Stimulated activated memory B cell treated with anti-CD40 and anti-IgM and Interleukin-4, amounts not matched to agents 10 μg/mL and 1 μg/mL and 100 μg/mL, for 72 hours (primary cell): ENCODE measurements around the gene MTIF2.
"Not testable (repeated sequence)": the region's sequence is repeated elsewhere in the genome, so short reads cannot be mapped to it uniquely, and the experiment has no call there.

Source experiments
- ATAC-seq: fragments of 150-1000 bp; cut with Tn5 transposase; 2 replicates; pipeline ENCODE4 v1.10.0; 2021
- H3K27ac Mint-ChIP-seq: one replicate; pipeline ENCODE4 v1.8.0; 2022; ENCODE audit warnings: mild to moderate bottlenecking, mixed read lengths
- H3K27me3 Mint-ChIP-seq: one replicate; pipeline ENCODE4 v1.8.0; 2022; ENCODE audit warnings: mixed read lengths
- H3K36me3 Mint-ChIP-seq: one replicate; pipeline ENCODE4 v1.8.0; 2022; ENCODE audit warnings: mixed read lengths
- H3K4me1 Mint-ChIP-seq: one replicate; pipeline ENCODE4 v1.8.0; 2022; ENCODE audit warnings: mixed read lengths
- H3K4me3 Mint-ChIP-seq: one replicate; pipeline ENCODE4 v1.8.0; 2022; ENCODE audit warnings: mild to moderate bottlenecking, moderate library complexity, mixed read lengths
- H3K9me3 Mint-ChIP-seq: one replicate; pipeline ENCODE4 v1.8.0; 2022; ENCODE audit warnings: mixed read lengths

The MTIF2 gene

GRCh38 chr2:55269645-55269990 is 587 bp upstream of the MTIF2 start:
- H3K9me3 Mint-ChIP-seq = no peaks in the 10 kb centered on the region
- peaks cover 20% of the 10 kb centered on the region for H3K4me1 Mint-ChIP-seq
- peak overlapping the region; percentile 88 for H3K4me3 Mint-ChIP-seq
- H3K27me3 Mint-ChIP-seq = no peaks in the 10 kb centered on the region
- H3K36me3 Mint-ChIP-seq = peaks cover 2% of the 10 kb centered on the region
- H3K27ac Mint-ChIP-seq = peak overlapping the region; percentile 96
- no peak for ATAC-seq

GRCh38 chr2:55268288-55268906 is 634 bp downstream of the MTIF2 start:
- H3K4me1 Mint-ChIP-seq = peaks cover 20% of the 10 kb centered on the region
- peak overlapping the region; percentile 88 for H3K4me3 Mint-ChIP-seq
- no peak for ATAC-seq
- H3K36me3 Mint-ChIP-seq = peaks cover 9% of the 10 kb centered on the region
- H3K27me3 Mint-ChIP-seq = no peaks in the 10 kb centered on the region
- no peaks in the 10 kb centered on the region for H3K9me3 Mint-ChIP-seq
- peak overlapping the region; percentile 96 for H3K27ac Mint-ChIP-seq

GRCh38 chr2:55259586-55259985 is 9.4 kb downstream of the MTIF2 start:
- H3K9me3 Mint-ChIP-seq, H3K27ac Mint-ChIP-seq, H3K4me1 Mint-ChIP-seq, H3K4me3 Mint-ChIP-seq, ATAC-seq, H3K27me3 Mint-ChIP-seq: not testable (repeated sequence)
- H3K36me3 Mint-ChIP-seq = peaks cover 32% of the 10 kb centered on the region

GRCh38 chr2:55252832-55253231 is 16.2 kb downstream of the MTIF2 start:
- no peak overlapping the region for H3K27ac Mint-ChIP-seq
- H3K4me1 Mint-ChIP-seq = no peaks in the 10 kb centered on the region
- no peaks in the 10 kb centered on the region for H3K9me3 Mint-ChIP-seq
- no peaks in the 10 kb centered on the region for H3K27me3 Mint-ChIP-seq
- H3K36me3 Mint-ChIP-seq = peaks cover 30% of the 10 kb centered on the region
- H3K4me3 Mint-ChIP-seq = no peak overlapping the region
- ATAC-seq = no peak

- no peaks in the 10 kb centered on the region for H3K4me1 Mint-ChIP-seq
- no peak overlapping the region for H3K27ac Mint-ChIP-seq
- no peak overlapping the region for H3K4me3 Mint-ChIP-seq
- H3K9me3 Mint-ChIP-seq = no peaks in the 10 kb centered on the region
- peaks cover 54% of the 10 kb centered on the region for H3K36me3 Mint-ChIP-seq
- ATAC-seq = no peak
- no peaks in the 10 kb centered on the region for H3K27me3 Mint-ChIP-seq
Measured at GRCh38 chr2:55247025-55247424, 22.0 kb downstream of the MTIF2 start.

- H3K9me3 Mint-ChIP-seq = no peaks in the 10 kb centered on the region
- H3K4me3 Mint-ChIP-seq = no peak overlapping the region
- no peak overlapping the region for H3K27ac Mint-ChIP-seq
Measured at GRCh38 chr2:55245411-55245810, 23.6 kb downstream of the MTIF2 start.

GRCh38 chr2:55242617-55243016 is 26.4 kb downstream of the MTIF2 start:
- ATAC-seq = no peak
- H3K36me3 Mint-ChIP-seq = peaks cover 53% of the 10 kb centered on the region
- H3K27ac Mint-ChIP-seq = no peak overlapping the region
- no peaks in the 10 kb centered on the region for H3K4me1 Mint-ChIP-seq
- no peak overlapping the region for H3K4me3 Mint-ChIP-seq
- H3K9me3 Mint-ChIP-seq = no peaks in the 10 kb centered on the region
- H3K27me3 Mint-ChIP-seq = no peaks in the 10 kb centered on the region

More at GRCh38 chr2:55245411-55245810, 23.6 kb downstream of the MTIF2 start:
- peaks cover 56% of the 10 kb centered on the region for H3K36me3 Mint-ChIP-seq
- no peak for ATAC-seq
- H3K4me1 Mint-ChIP-seq = no peaks in the 10 kb centered on the region
- H3K27me3 Mint-ChIP-seq = no peaks in the 10 kb centered on the region

- not testable (repeated sequence) for ATAC-seq, H3K9me3 Mint-ChIP-seq, H3K27ac Mint-ChIP-seq, H3K4me1 Mint-ChIP-seq, H3K4me3 Mint-ChIP-seq, H3K27me3 Mint-ChIP-seq
- peaks cover 45% of the 10 kb centered on the region for H3K36me3 Mint-ChIP-seq
Measured at GRCh38 chr2:55241582-55241981, 27.4 kb downstream of the MTIF2 start.

- H3K36me3 Mint-ChIP-seq = peaks cover 36% of the 10 kb centered on the region
Measured at GRCh38 chr2:55239656-55240222, 29.3 kb downstream of the MTIF2 start.

GRCh38 chr2:55236992-55237543 is 32.0 kb downstream of the MTIF2 start:
- no peak overlapping the region for H3K27ac Mint-ChIP-seq
- no peak for ATAC-seq
- no peak overlapping the region for H3K4me3 Mint-ChIP-seq
- H3K36me3 Mint-ChIP-seq = peaks cover 42% of the 10 kb centered on the region
- no peaks in the 10 kb centered on the region for H3K27me3 Mint-ChIP-seq
- peaks cover 24% of the 10 kb centered on the region for H3K4me1 Mint-ChIP-seq
- no peaks in the 10 kb centered on the region for H3K9me3 Mint-ChIP-seq

More at GRCh38 chr2:55239656-55240222, 29.3 kb downstream of the MTIF2 start:
- ATAC-seq = no peak
- Mint-ChIP-seq H3K9me3 (no peaks in the 10 kb centered on the region), H3K4me3 (no peak overlapping the region), H3K27me3 (no peaks in the 10 kb centered on the region), H3K4me1 (peaks cover 8% of the 10 kb centered on the region), H3K27ac (no peak overlapping the region)

GRCh38 chr2:55235724-55236538 is 33.1 kb downstream of the MTIF2 start:
- no peak overlapping the region for H3K4me3 Mint-ChIP-seq
- H3K27ac Mint-ChIP-seq = no peak overlapping the region
- no peak for ATAC-seq

GRCh38 chr2:55233658-55233940 is 35.4 kb downstream of the MTIF2 start:
- peaks cover 28% of the 10 kb centered on the region for H3K36me3 Mint-ChIP-seq
- H3K27ac Mint-ChIP-seq = peak overlapping the region; percentile 97
- no peaks in the 10 kb centered on the region for H3K9me3 Mint-ChIP-seq

More at GRCh38 chr2:55235724-55236538, 33.1 kb downstream of the MTIF2 start:
- Mint-ChIP-seq H3K9me3 (no peaks in the 10 kb centered on the region), H3K36me3 (peaks cover 36% of the 10 kb centered on the region), H3K27me3 (no peaks in the 10 kb centered on the region), H3K4me1 (peaks cover 34% of the 10 kb centered on the region)

GRCh38 chr2:55232863-55233657 is 36.0 kb downstream of the MTIF2 start:
- Mint-ChIP-seq H3K4me1 (peaks cover 46% of the 10 kb centered on the region), H3K27me3 (no peaks in the 10 kb centered on the region), H3K36me3 (peaks cover 26% of the 10 kb centered on the region), H3K9me3 (no peaks in the 10 kb centered on the region), H3K4me3 (peak overlapping the region; percentile 100), H3K27ac (peak overlapping the region; percentile 97)
- ATAC-seq = peak; percentile 58

More at GRCh38 chr2:55233658-55233940, 35.4 kb downstream of the MTIF2 start:
- Mint-ChIP-seq H3K27me3 (no peaks in the 10 kb centered on the region), H3K4me3 (peak overlapping the region; percentile 100), H3K4me1 (peaks cover 42% of the 10 kb centered on the region)
- ATAC-seq = no peak

- ATAC-seq = peak; percentile 94
- Mint-ChIP-seq H3K27me3 (no peaks in the 10 kb centered on the region), H3K4me3 (peak within 1 kb of the TSS; percentile 100), H3K36me3 (peaks cover 25% of the 10 kb centered on the region), H3K9me3 (no peaks in the 10 kb centered on the region), H3K27ac (peak within 1 kb of the TSS; percentile 97), H3K4me1 (peaks cover 53% of the 10 kb centered on the region)
Measured at GRCh38 chr2:55232084-55232862, 36.8 kb downstream of the MTIF2 start, which contains the start of the genes CLHC1 and RPS27A. CLHC1 (minus strand) TSS chr2:55232293; CDS start chr2:55222411, 9,882 bp downstream. RPS27A (plus strand) TSS chr2:55232688; CDS start chr2:55232825, 137 bp downstream.
